Esophagus (tissue), 2 donors: ENCODE measurements around the gene PCK1. TPM values are rescaled to one million over a fixed set of nuclear protein-coding genes. Genes with fewer than 3 reads are reported as not detected.

ENCODE experiments used
- H3K27ac ChIP-seq, 2 donors: one replicate each; pipeline ENCODE4 v1.5.1; 2013; ENCODE audit warnings: low read depth in 2 of 2, mild to moderate bottlenecking in 2 of 2, inconsistent platforms in 1 of 2, low read length in 1 of 2, moderate library complexity in 1 of 2
- H3K27me3 ChIP-seq, 2 donors: one replicate each; pipeline ENCODE4 v1.6.1; 2013; ENCODE audit warnings: low read length in 2 of 2, control low read depth in 1 of 2, mild to moderate bottlenecking in 1 of 2; ENCODE audit not compliant: insufficient read depth in 2 of 2, control insufficient read depth in 1 of 2
- H3K36me3 ChIP-seq, 2 donors: one replicate each; pipeline ENCODE4 v1.6.1; 2013; ENCODE audit warnings: low read length in 1 of 2; ENCODE audit not compliant: control insufficient read depth in 2 of 2, insufficient read depth in 2 of 2
- H3K4me1 ChIP-seq, 2 donors: one replicate each; pipeline ENCODE4 v1.6.1; 2013; ENCODE audit warnings: low read length in 1 of 2; ENCODE audit not compliant: control insufficient read depth in 2 of 2, insufficient read depth in 2 of 2
- H3K4me3 ChIP-seq, 2 donors: one replicate each; pipeline ENCODE4 v1.5.1; 2013; ENCODE audit warnings: low read length in 2 of 2, mild to moderate bottlenecking in 2 of 2, low read depth in 1 of 2, moderate library complexity in 1 of 2
- H3K9me3 ChIP-seq, 2 donors: one replicate each; pipeline ENCODE4 v1.6.1; 2013; ENCODE audit warnings: mild to moderate bottlenecking in 2 of 2, low read depth in 1 of 2, low read length in 1 of 2, moderate library complexity in 1 of 2; ENCODE audit not compliant: control insufficient read depth in 2 of 2, insufficient read depth in 1 of 2
- WGBS, 2 donors: extraction: QIAGEN DNeasy Blood & Tissue Kit; methylation state at CpG; one replicate each; pipeline ENCODE4 v1.1.7; 2013; 5-methylcytosine and 5-hydroxymethylcytosine counted together
- polyA plus RNA-seq, 2 donors: library from polyadenylated mRNA; stranded (reverse); fragments of 200-250 nt; gene quantifications; one replicate each; pipeline ENCODE4 v1.2.3, GENCODE V29; 2013
- donor health status: healthy with polysubstance abuse.
- donor health status: Bipolar disorder and iron deficiency.

PCK1 gene
- polyA plus RNA-seq, 2 donors, result 0.12 to 0.25 TPM

DNA sequence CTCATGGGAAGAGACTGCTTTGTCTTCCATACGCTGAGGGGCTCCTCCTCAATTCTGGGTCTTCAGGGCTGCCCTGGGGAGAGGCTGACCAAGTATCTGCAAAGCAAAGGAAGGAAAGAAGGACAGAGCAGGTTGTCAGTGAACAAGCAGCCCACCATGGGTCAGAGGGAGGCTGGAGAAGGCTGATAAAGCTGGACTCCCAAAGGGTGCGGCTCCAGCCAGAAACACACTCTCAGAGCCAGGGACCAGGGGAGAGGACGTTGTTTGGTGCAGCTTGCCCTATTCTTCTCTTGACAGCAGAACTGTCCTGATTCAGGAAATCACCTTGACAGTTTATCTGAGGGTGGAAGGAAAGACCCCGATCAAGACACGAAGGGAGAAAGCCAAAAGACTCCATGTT lies 25.6 kb upstream of the PCK1 start:
- WGBS, 2 donors, result 82 to 83% methylated on average over 5 of the region's 5 CpGs
- H3K9me3 ChIP-seq, result no peaks in the 10 kb centered on the region

DNA sequence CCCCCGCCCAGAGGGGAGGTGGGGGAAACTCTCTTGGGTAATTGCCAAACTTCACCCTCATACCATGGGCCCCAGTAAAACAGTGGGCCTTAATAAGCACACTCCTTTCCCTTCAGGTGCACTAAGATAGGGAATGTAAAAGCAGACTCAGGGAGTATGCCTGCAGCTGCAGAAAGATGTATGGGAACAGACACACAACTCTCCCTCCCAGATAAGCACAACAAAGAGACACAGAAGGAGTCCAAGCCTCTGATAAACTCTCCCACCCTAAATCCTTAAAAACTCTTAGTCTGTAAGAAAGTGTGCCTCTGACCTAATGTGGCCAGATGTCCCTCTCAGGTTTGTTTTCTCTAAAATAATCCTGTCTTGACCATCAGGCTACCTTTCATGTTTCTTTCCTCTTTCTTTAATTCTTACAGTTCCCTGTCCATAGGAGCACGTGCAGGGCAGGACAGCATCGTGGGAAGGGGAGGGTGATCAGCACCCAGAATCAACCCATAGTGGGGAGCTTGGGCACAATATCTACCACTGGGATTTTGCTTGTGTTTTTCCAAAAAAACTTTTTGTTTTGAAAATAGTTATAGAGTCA lies 24.7 kb upstream of the PCK1 start:
- Histone ChIP-seq H3K27ac (no peak overlapping the region), H3K4me1 (peaks cover 0 to 2% of the 10 kb centered on the region in 2 donors)

More for the DNA sequence above, 25.6 kb upstream of the PCK1 start:
- H3K4me3 ChIP-seq, result no peak overlapping the region
- no peaks in the 10 kb centered on the region for H3K36me3 ChIP-seq
- no peaks in the 10 kb centered on the region for H3K27me3 ChIP-seq
- H3K27ac ChIP-seq, result no peak overlapping the region
- H3K4me1 ChIP-seq, result peaks cover 0 to 2% of the 10 kb centered on the region in 2 donors

DNA sequence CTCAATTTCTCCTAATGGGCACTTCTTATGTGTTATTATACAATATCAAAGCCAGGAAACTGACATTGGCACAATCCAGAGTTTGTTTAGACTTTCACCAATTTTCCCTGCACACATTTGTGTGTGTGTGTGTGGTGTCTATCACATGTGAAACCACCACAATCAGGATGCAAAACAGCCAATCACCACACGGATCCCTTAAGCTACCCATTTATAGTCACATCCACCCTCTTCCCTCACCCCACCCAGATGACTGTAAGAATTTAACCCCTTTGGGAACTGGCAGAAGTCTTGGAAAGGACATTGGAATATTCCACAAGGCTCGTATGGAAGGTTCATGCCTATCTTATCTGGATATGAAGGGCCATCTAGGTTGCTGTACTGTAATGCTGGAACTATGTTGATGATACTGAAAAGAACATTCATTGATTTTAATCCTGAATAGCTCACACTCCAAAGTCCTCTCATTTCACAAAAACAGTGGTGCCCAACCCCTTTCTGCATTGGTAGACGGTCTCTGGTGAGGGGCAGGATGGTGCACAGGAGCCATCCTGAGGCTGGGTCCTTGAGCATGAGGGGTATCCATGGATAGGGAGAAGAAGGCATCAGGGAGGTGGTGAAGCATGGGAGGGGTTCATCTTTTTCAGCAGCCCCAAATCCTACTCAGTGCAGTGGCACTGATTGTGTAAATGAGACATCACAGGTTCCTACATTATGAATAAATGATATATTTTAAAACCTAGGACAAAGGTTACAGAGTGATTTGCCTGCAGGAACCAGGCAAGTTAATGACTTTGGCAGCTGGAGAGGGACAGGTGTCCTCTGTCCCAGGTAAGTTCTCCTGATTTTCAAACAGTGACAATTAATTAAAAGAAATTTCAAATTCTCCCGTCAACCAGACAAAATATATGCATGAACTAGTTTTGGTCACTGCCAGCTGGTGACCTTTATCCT lies 23.9 kb upstream of the PCK1 start:
- Histone ChIP-seq H3K4me1 (peaks cover 0 to 2% of the 10 kb centered on the region in 2 donors), H3K36me3 (no peaks in the 10 kb centered on the region), H3K9me3 (no peaks in the 10 kb centered on the region), H3K4me3 (no peak overlapping the region), H3K27ac (no peak overlapping the region), H3K27me3 (no peaks in the 10 kb centered on the region)
- WGBS, 2 donors, result 59 to 71% methylated on average over 4 of the region's 4 CpGs

More for the DNA sequence above, 24.7 kb upstream of the PCK1 start:
- Histone ChIP-seq H3K27me3 (no peaks in the 10 kb centered on the region), H3K4me3 (no peak overlapping the region), H3K9me3 (no peaks in the 10 kb centered on the region), H3K36me3 (no peaks in the 10 kb centered on the region)
- WGBS, 2 donors, result 72 to 74% methylated on average over 3 of the region's 3 CpGs

DNA sequence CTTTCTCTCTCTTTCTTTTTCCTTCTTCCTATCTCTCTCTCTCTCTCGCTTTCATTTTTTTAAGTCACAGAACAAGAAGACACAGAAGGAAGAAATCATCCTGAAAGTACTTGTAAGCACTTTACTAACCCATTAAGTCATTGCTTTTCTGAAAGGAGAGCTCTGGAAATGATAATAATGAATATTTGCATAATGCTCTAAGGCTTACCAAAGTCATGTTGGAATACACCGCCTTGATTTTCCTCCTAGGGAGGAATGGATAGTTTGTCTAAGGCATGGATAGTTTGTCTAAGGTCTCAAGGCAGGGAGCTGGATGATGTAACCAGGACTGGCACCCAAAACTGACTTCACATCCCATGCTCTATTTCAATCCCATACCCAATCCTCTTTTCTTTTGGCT lies 23.1 kb upstream of the PCK1 start:
- no peaks in the 10 kb centered on the region for H3K27me3 ChIP-seq
- 78 to 83% methylated on average over 2 of the region's 2 CpGs for WGBS, 2 donors
- no peak overlapping the region for H3K27ac ChIP-seq
- H3K36me3 ChIP-seq, result no peaks in the 10 kb centered on the region
- no peaks in the 10 kb centered on the region for H3K9me3 ChIP-seq
- peaks cover 0 to 2% of the 10 kb centered on the region in 2 donors for H3K4me1 ChIP-seq
- no peak overlapping the region for H3K4me3 ChIP-seq

DNA sequence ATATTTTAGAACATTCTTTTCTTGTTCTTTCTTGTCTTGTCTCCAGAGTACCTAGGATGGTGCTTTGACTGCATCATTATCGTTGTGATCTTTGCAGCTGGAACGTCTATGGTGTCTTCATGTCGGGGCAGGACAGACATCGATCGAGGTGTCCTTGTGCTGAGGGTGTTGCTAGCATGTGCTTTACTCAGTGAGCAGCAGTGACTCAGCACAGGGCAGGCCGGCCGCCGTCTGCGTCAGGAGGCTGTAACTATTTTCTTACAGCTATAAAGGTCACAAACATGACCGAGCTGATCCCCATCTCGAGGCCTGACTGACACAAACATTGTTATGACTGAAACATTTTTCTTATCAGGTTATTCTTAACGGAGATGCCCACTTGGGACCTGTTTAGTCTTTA lies 21.0 kb upstream of the PCK1 start:
- Histone ChIP-seq H3K4me1 (peaks cover 0 to 2% of the 10 kb centered on the region in 2 donors), H3K36me3 (no peaks in the 10 kb centered on the region), H3K9me3 (no peaks in the 10 kb centered on the region), H3K27ac (no peak overlapping the region), H3K27me3 (no peaks in the 10 kb centered on the region), H3K4me3 (no peak overlapping the region)
- WGBS, 2 donors, result 81 to 86% methylated on average over 12 of the region's 12 CpGs

DNA sequence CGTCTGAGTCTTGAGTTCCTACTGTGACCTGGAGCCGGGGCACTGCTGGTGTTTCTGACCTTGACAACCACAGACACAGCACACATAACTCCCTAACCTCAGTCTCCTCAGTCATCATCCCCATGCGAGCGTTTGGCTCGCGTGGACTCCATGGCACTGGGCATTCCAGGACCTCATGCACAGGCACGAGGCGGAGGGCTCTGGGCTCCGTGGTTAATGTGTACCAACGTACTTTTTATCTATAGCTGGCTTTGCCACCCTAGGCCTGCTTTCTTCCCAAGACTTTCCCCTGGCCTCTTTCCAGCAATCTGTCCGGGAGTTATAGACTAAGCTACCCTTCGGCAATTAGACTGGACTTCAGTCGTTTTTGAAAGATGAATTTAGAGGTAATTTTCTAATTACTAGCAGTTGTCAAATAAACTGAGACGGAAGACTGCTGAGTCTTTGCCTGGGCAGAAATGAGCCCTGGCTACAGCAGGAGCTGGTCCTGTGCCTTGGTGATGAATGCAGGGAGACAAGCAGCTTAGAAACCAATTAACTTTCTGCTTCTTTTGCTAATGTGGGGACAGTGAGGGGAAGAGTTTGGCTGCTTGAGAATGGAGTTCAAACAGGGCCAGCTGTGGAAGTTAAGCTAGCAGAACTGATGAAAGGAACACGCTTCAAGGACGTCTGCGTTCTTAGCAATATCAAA lies 19.9 kb upstream of the PCK1 start:
- Histone ChIP-seq H3K27ac (no peak overlapping the region), H3K4me1 (peaks cover 2 to 6% of the 10 kb centered on the region in 2 donors), H3K36me3 (no peaks in the 10 kb centered on the region), H3K27me3 (no peaks in the 10 kb centered on the region), H3K9me3 (no peaks in the 10 kb centered on the region), H3K4me3 (no peak overlapping the region)
- 59 to 65% methylated on average over 17 of the region's 17 CpGs for WGBS, 2 donors

DNA sequence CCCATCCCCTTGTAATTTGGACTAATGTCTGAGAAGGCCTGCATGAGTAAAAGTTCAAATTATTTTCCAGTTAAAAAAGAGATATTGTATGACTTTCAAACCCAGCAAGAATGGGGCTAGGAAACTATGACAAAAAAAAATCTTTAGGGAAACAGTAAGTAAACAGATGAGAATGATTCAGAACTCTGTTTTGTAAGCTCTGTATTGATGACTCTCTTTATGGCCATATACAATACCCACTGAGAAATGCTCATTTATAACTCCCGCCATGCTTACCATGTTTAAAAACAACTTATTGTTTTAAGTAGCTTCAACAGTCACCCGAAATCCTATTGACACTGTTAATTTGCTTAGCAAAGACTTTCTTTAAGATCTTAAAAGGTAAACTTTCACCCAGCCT lies 17.2 kb upstream of the PCK1 start:
- WGBS, 2 donors, result 52 to 59% methylated on average over 2 of the region's 2 CpGs
- H3K4me1 ChIP-seq, result peaks cover 2 to 16% of the 10 kb centered on the region in 2 donors
- H3K27ac ChIP-seq, result no peak overlapping the region
- no peaks in the 10 kb centered on the region for H3K9me3 ChIP-seq
- no peak overlapping the region for H3K4me3 ChIP-seq
- no peaks in the 10 kb centered on the region for H3K36me3 ChIP-seq
- H3K27me3 ChIP-seq, result no peaks in the 10 kb centered on the region

DNA sequence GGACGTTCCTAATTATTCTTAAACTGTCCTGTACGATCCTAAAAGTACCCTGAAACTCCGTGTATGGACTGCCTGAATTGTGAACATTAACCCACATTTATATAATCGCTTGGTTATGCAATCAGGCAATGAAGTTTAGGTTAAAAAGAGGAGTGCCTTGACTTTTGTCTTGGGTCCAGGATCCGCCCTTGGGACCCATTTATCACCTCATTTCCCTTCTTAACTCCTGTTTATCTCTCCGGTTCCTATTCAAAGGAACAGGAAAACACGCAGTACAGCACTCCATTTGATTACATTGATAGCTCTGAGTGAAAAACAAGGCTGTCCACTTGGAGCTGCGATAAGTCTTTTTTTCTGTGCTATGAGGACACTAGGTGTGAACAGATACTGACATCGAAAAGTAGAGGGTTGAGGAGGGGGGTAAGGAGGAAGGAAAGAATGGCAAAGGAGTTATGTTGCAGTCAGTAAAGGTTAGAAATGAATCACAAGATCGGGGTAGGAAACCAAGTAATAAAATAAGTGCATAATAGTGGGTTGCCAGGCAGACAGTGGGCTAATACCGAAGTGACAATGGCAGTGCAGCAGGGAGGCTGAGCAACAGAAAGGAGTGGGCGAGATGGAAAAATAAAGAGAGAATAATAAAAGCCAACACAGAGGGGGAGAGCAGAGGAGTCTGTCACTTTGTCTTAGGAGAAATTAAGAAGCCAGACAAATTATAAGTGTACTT lies 15.9 kb upstream of the PCK1 start:
- Histone ChIP-seq H3K4me3 (no peak overlapping the region), H3K4me1 (peaks cover 2 to 16% of the 10 kb centered on the region in 2 donors), H3K9me3 (no peaks in the 10 kb centered on the region), H3K27ac (peak overlapping the region; percentile 54 to 60), H3K27me3 (no peaks in the 10 kb centered on the region), H3K36me3 (no peaks in the 10 kb centered on the region)
- WGBS, 2 donors, result 28 to 33% methylated on average over 12 of the region's 12 CpGs
